ENCODE results near the gene DNAJC9. TPM values are rescaled to one million over a fixed set of nuclear protein-coding genes. Genes with fewer than 3 reads are reported as not detected.

DNAJC9 gene
- total and polyA plus RNA-seq, 2 of the 4 experiments (the other 2 are of a cell fraction): 20.0 to 28.7 TPM

DNA sequence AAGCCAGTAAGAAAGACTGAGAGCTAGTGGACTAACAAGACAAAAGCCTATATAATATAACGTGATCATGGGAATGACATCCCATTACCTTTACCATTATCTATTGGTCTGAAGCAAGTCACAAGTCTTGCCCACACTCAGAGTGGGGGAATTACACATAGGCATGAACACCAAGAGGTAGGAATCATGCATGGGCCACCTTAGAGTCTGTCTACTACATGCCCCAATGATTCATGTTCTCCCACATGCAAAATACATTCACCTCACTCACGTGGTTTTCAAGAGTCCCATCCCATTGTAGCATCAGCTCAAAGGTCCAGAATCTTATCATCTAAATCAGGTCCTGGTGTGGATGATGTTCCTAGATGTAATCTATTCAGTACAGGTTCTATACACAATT lies 29.4 kb downstream of the DNAJC9 start:
- BruUV-seq (replicated peaks): no TSS peak
- intact Hi-C loops (cut with micrococcal nuclease) (no loop called here), in situ Hi-C loops (cut with MboI; ENCODE audit: low sequenced_read_pairs) (no loop called here), dilution Hi-C loops (cut with HindIII; ENCODE audit: low sequenced_read_pairs, unreplicated experiment) (no loop called here)
- no peaks in the 10 kb centered on the region; a peak in 2 of 4 replicates for H3K79me1 ChIP-seq (ENCODE audit: low read depth in 1 of 2, low read length in 2 of 2)
- POLR2A ChIA-PET (ENCODE audit: unreplicated experiment): no interaction called here
- H2BK120ac ChIP-seq (ENCODE audit: low read depth, low read length): no peak overlapping the region
- no peak overlapping the region for H2BK5ac ChIP-seq (ENCODE audit: low read depth, low read length, poor library complexity, severe bottlenecking)
- no peak overlapping the region for H3K4me2 ChIP-seq (ENCODE audit: low read depth, low read length)
- H4K20me1 ChIP-seq (ENCODE audit: insufficient read depth, low read length): no peaks in the 10 kb centered on the region; the same call in 1 of the 2 replicates
- no peak overlapping the region for H2BK15ac ChIP-seq (ENCODE audit: low read depth, low read length)
- H3K4ac ChIP-seq (ENCODE audit: low read depth, low read length): no peak overlapping the region
- H2BK20ac ChIP-seq (ENCODE audit: low read depth, low read length): no peak overlapping the region
- H2AK5ac ChIP-seq (ENCODE audit: low read depth, low read length): no peak overlapping the region
- H3K56ac ChIP-seq (ENCODE audit: extremely low read depth, insufficient read depth, low read length): no peak overlapping the region
- no peak overlapping the region for H3K9ac ChIP-seq (ENCODE audit: low read depth, low read length)
- whole genome bisulfite sequencing, 2 experiments (ENCODE audit: extremely low coverage in 2 of 2, insufficient read length in 1 of 2): no CpG with 5 or more reads among the region's 2 CpGs
- TF ChIP-seq NFE2L2 (IDR thresholded peaks at IDR 0.05; ENCODE audit: low read depth, low read length): no peak
- no peak for TF ChIP-seq SMC3 (IDR thresholded peaks at IDR 0.05; ENCODE audit: low read depth, low read length)
- TF ChIP-seq CEBPB (IDR thresholded peaks at IDR 0.05; ENCODE audit: low read depth, low read length): no peak
- no peak for TF ChIP-seq POLR2A (IDR thresholded peaks at IDR 0.05; ENCODE audit: low read depth, low read length)
- TF ChIP-seq, protein P1, sequence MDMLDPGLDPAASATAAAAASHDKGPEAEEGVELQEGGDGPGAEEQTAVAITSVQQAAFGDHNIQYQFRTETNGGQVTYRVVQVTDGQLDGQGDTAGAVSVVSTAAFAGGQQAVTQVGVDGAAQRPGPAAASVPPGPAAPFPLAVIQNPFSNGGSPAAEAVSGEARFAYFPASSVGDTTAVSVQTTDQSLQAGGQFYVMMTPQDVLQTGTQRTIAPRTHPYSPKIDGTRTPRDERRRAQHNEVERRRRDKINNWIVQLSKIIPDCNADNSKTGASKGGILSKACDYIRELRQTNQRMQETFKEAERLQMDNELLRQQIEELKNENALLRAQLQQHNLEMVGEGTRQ (IDR thresholded peaks at IDR 0.05; ENCODE audit: low read depth, low read length): no peak
- no peak for TF ChIP-seq RAD21 (IDR thresholded peaks at IDR 0.05; ENCODE audit: low read length)
- TF ChIP-seq, protein P2, sequence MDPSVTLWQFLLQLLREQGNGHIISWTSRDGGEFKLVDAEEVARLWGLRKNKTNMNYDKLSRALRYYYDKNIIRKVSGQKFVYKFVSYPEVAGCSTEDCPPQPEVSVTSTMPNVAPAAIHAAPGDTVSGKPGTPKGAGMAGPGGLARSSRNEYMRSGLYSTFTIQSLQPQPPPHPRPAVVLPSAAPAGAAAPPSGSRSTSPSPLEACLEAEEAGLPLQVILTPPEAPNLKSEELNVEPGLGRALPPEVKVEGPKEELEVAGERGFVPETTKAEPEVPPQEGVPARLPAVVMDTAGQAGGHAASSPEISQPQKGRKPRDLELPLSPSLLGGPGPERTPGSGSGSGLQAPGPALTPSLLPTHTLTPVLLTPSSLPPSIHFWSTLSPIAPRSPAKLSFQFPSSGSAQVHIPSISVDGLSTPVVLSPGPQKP (IDR thresholded peaks at IDR 0.05; ENCODE audit: borderline replicate concordance, low read depth, low read length): no peak
- CTCF ChIA-PET: no interaction called here
- H3K9me1 ChIP-seq (ENCODE audit: insufficient read depth, low read length): 0 out of 2 replicates have a peak, but pooled peaks cover 3% of the 10 kb centered on the region
- no peak overlapping the region for H2AK9ac ChIP-seq (replicated peaks; ENCODE audit: low read depth, low read length, poor library complexity)
- no peaks in the 10 kb centered on the region for H3K27me3 ChIP-seq (ENCODE audit: control insufficient read depth, insufficient read depth, low read length)
- ATAC-seq (ENCODE audit: low read depth): no peak
- H3K9me3 ChIP-seq (ENCODE audit: control insufficient read depth, insufficient read depth, low read length): no peaks in the 10 kb centered on the region
- no peak overlapping the region for H4K5ac ChIP-seq (ENCODE audit: low read depth, low read length)
- no peak overlapping the region for H4K8ac ChIP-seq (ENCODE audit: low read depth in 2 of 2, low read length in 2 of 2)
- no peak overlapping the region for H2AFZ ChIP-seq (replicated peaks; ENCODE audit: low read length, poor library complexity)
- H3K36me3 ChIP-seq (ENCODE audit: control insufficient read depth, insufficient read depth, low read length): peaks cover 15% of the 10 kb centered on the region
- no peaks in the 10 kb centered on the region for H3K4me1 ChIP-seq (ENCODE audit: control insufficient read depth, insufficient read depth, low read length)
- DNase-seq: no peak
- H3K23ac ChIP-seq (ENCODE audit: low read depth, low read length): no peak overlapping the region
- no peak overlapping the region for H3K27ac ChIP-seq (ENCODE audit: insufficient read depth, low read length)
- no peak overlapping the region for H4K91ac ChIP-seq (ENCODE audit: insufficient read depth, low read depth, low read length)
- no peak overlapping the region for H3K14ac ChIP-seq (replicated peaks; ENCODE audit: low read depth, low read length)
- no peak overlapping the region for H3K4me3 ChIP-seq (ENCODE audit: insufficient read depth, low read depth, low read length)
- H3K18ac ChIP-seq (ENCODE audit: low read depth, low read length): no peak overlapping the region
